Transverse colon (tissue), 4 donors: ENCODE results near the gene IL12A. TPM values are rescaled to one million over a fixed set of nuclear protein-coding genes. Genes with fewer than 3 reads are reported as not detected.

Experiments used
- DNase-seq: peaks from one replicate; pipeline ENCODE4 v3.0.0-alpha.2; 2019
- H3K27ac ChIP-seq, 4 donors: fragments of 200-600 bp; sonication (generic); 2 replicates each; pipeline ENCODE4 v1.5.1; 2016 to 2018; ENCODE audit warnings: inconsistent platforms in 4 of 4
- H3K27me3 ChIP-seq: fragments of 200-600 bp; sonication (generic); 2 replicates; pipeline ENCODE4 v1.5.1; 2017; ENCODE audit warnings: inconsistent platforms
- H3K36me3 ChIP-seq, 4 donors: fragments of 200-600 bp; sonication (generic); 2 replicates each; pipeline ENCODE4 v1.5.1; 2017 to 2019; ENCODE audit warnings: inconsistent platforms in 4 of 4
- H3K4me1 ChIP-seq, 4 donors: fragments of 200-600 bp; sonication (generic); 2 replicates each; pipeline ENCODE4 v1.5.1; 2017 to 2020; ENCODE audit warnings: inconsistent platforms in 4 of 4
- H3K4me3 ChIP-seq, 4 donors: fragments of 200-600 bp; sonication (generic); 1 replicate in 1 of 4; 2 replicates in 3 of 4; pipeline versions ENCODE4 v1.5.1 to v1.6.1; 2017 to 2019; ENCODE audit warnings: inconsistent platforms in 4 of 4
- H3K9me3 ChIP-seq, 2 donors: fragments of 200-600 bp; sonication (generic); 2 replicates each; pipeline ENCODE4 v1.5.1; 2017 to 2019; ENCODE audit warnings: inconsistent platforms in 2 of 2
- CTCF ChIP-seq, 5 experiments: fragments of 200-600 bp in 3 of 5; fragments of 450-650 bp in 2 of 5; sonication (generic) in 3 of 5; IDR thresholded peaks; 1 replicate in 2 of 5; 2 replicates in 3 of 5; pipeline ENCODE4 v1.5.1; 2016 to 2017; ENCODE audit warnings: antibody characterized with exemption in 5 of 5, inconsistent platforms in 3 of 5, mild to moderate bottlenecking in 2 of 5, moderate library complexity in 1 of 5
- EP300 ChIP-seq: sonication (generic); formaldehyde crosslinking; IDR thresholded peaks from one replicate; pipeline ENCODE4 v1.6.1; 2017; ENCODE audit warnings: antibody characterized with exemption, low read depth
- POLR2A ChIP-seq: fragments of 450-650 bp; IDR thresholded peaks from one replicate; pipeline ENCODE4 v1.6.1; 2016; ENCODE audit warnings: antibody characterized with exemption, mild to moderate bottlenecking, moderate library complexity
- POLR2AphosphoS5 ChIP-seq, 3 donors: sonication (generic); formaldehyde crosslinking; IDR thresholded peaks; one replicate each; pipeline ENCODE4 v1.6.1; 2016; ENCODE audit warnings: antibody characterized with exemption in 3 of 3
- whole genome bisulfite sequencing, 2 donors: methylation state at CpG; one replicate each; pipeline ENCODE4 v1.1.5; 2018; ENCODE audit warnings: low coverage in 1 of 2; 5-methylcytosine and 5-hydroxymethylcytosine counted together
- in situ Hi-C, 4 donors: fragments of 200-750 bp; cut with MboI; loops; one replicate each; pipeline versions ENCODE4 v1.15.0 to v1.15.1; 2017; ENCODE audit warnings: low sequenced_read_pairs in 3 of 4, low pct_ligation_motif_present in 1 of 4, low pct_unique_long_range_greater_than_20kb in 1 of 4
- intact Hi-C: fragments of 100-400 bp; cut with DNase I; formaldehyde crosslinking; loops from one replicate; pipeline ENCODE4 v1.15.1; 2023; ENCODE audit warnings: low total_unique reads
- total RNA-seq, 4 donors: library from RNA; depleted of rRNA; stranded (reverse); fragments of >200 nt; gene quantifications; one replicate each; pipeline ENCODE4 v1.1.0, GENCODE V29; 2016

The IL12A gene
- total RNA-seq, 4 donors from 2014 or later: 3.4 to 6.4 TPM; not detected in 2

- intact Hi-C loops (no loop called here), in situ Hi-C loops (no loop called here)
- TF ChIP-seq POLR2A (no peak), CTCF (IDR thresholded peaks at IDR 0.05) (no peak), EP300 (no peak), POLR2AphosphoS5 (IDR thresholded peaks at IDR 0.05) (no peak)
- 71 to 78% methylated on average over 2 of the region's 2 CpGs for WGBS, 2 donors
- H3K36me3 ChIP-seq: no peaks in the 10 kb centered on the region
- DNase-seq: no peak
- H3K4me1 ChIP-seq: no peaks in the 10 kb centered on the region
- H3K4me3 ChIP-seq: no peak overlapping the region
- no peak overlapping the region for H3K27ac ChIP-seq
- no peaks in the 10 kb centered on the region for H3K9me3 ChIP-seq
- H3K27me3 ChIP-seq: no peaks in the 10 kb centered on the region
Measured at GRCh38 chr3:159953325-159954085, 35.1 kb upstream of the IL12A start.

GRCh38 chr3:159960188-159961148 is 28.2 kb upstream of the IL12A start:
- Histone ChIP-seq H3K36me3 (no peaks in the 10 kb centered on the region), H3K27ac (no peak overlapping the region), H3K27me3 (no peaks in the 10 kb centered on the region), H3K4me1 (no peaks in the 10 kb centered on the region), H3K9me3 (no peaks in the 10 kb centered on the region), H3K4me3 (no peak overlapping the region)
- TF ChIP-seq CTCF (IDR thresholded peaks at IDR 0.05) (no peak), EP300 (no peak), POLR2A (no peak), POLR2AphosphoS5 (IDR thresholded peaks at IDR 0.05) (no peak)
- intact Hi-C loops (no loop called here), in situ Hi-C loops (no loop called here)
- no peak for DNase-seq
- WGBS, 2 donors: 85 to 92% methylated on average over 7 to 11 of the region's 11 CpGs

GRCh38 chr3:159964166-159964973 is 24.3 kb upstream of the IL12A start:
- 68 to 74% methylated on average over 7 of the region's 7 CpGs for WGBS, 2 donors
- no peak overlapping the region for H3K27ac ChIP-seq
- no peaks in the 10 kb centered on the region for H3K4me1 ChIP-seq
- no peak for DNase-seq
- TF ChIP-seq POLR2AphosphoS5 (IDR thresholded peaks at IDR 0.05) (no peak), EP300 (no peak), POLR2A (no peak), CTCF (IDR thresholded peaks at IDR 0.05) (no peak)
- no peaks in the 10 kb centered on the region for H3K27me3 ChIP-seq
- intact Hi-C loops: no loop called here
- no peak overlapping the region for H3K4me3 ChIP-seq
- H3K36me3 ChIP-seq: no peaks in the 10 kb centered on the region
- no peaks in the 10 kb centered on the region for H3K9me3 ChIP-seq
- in situ Hi-C loops: no loop called here

GRCh38 chr3:159971311-159971710 is 17.3 kb upstream of the IL12A start:
- intact Hi-C loops: no loop called here
- H3K27me3 ChIP-seq: no peaks in the 10 kb centered on the region
- TF ChIP-seq EP300: no peak
- no peak for TF ChIP-seq CTCF (IDR thresholded peaks at IDR 0.05)
- TF ChIP-seq POLR2AphosphoS5 (IDR thresholded peaks at IDR 0.05): no peak
- TF ChIP-seq POLR2A: no peak
- no peak overlapping the region for H3K4me3 ChIP-seq
- no peak overlapping the region for H3K27ac ChIP-seq
- no peak for DNase-seq
- WGBS, 2 donors: 90% methylated on average over 7 of the region's 7 CpGs; no CpG with 5 or more reads in 1 of the 2 donors
- H3K9me3 ChIP-seq: no peaks in the 10 kb centered on the region
- in situ Hi-C loops: no loop called here
- H3K4me1 ChIP-seq: no peaks in the 10 kb centered on the region
- H3K36me3 ChIP-seq: no peaks in the 10 kb centered on the region
